BE2C (cell line): ENCODE results near the gene JAML.

Source experiments
- DNase-seq: peaks from one replicate; pipeline ENCODE4 v3.0.0-alpha.2; 2020
- H3K27me3 ChIP-seq: fragments of 250-450 bp; sonication (Bioruptor Pico); 2 replicates; pipeline ENCODE4 v1.5.1; 2020; ENCODE audit warnings: mild to moderate bottlenecking
- H3K36me3 ChIP-seq: fragments of 250-450 bp; sonication (Bioruptor Pico); 2 replicates; pipeline ENCODE4 v1.5.1; 2020; ENCODE audit warnings: mild to moderate bottlenecking
- H3K4me1 ChIP-seq: fragments of 250-450 bp; sonication (Bioruptor Pico); 2 replicates; pipeline ENCODE4 v1.5.1; 2020
- H3K4me3 ChIP-seq: 2 replicates; pipeline ENCODE4 v1.5.1; 2011; ENCODE audit warnings: low read depth, low read length
- H3K9me3 ChIP-seq: fragments of 250-450 bp; sonication (Bioruptor Pico); 2 replicates; pipeline ENCODE4 v1.5.1; 2020
- CTCF ChIP-seq: IDR thresholded peaks from 2 replicates; pipeline ENCODE4 v1.5.1; 2012; ENCODE audit warnings: mild to moderate bottlenecking, low read depth, low read length

The JAML gene

GRCh38 chr11:118243993-118244762 is 19.4 kb upstream of the JAML start:
- no peaks in the 10 kb centered on the region for H3K9me3 ChIP-seq
- no peaks in the 10 kb centered on the region for H3K36me3 ChIP-seq
- no peaks in the 10 kb centered on the region for H3K4me1 ChIP-seq
- peaks cover 93% of the 10 kb centered on the region for H3K27me3 ChIP-seq
- DNase-seq = no peak
- no peak for TF ChIP-seq CTCF
- H3K4me3 ChIP-seq = no peak overlapping the region

- peaks cover 92% of the 10 kb centered on the region for H3K27me3 ChIP-seq
- H3K4me1 ChIP-seq = no peaks in the 10 kb centered on the region
- no peaks in the 10 kb centered on the region for H3K9me3 ChIP-seq
- DNase-seq = no peak
- no peaks in the 10 kb centered on the region for H3K36me3 ChIP-seq
- TF ChIP-seq CTCF = no peak
- H3K4me3 ChIP-seq = no peak overlapping the region
Measured at GRCh38 chr11:118243161-118243560, 18.4 kb upstream of the JAML start.

- Histone ChIP-seq H3K36me3 (no peaks in the 10 kb centered on the region), H3K4me3 (no peak overlapping the region), H3K9me3 (no peaks in the 10 kb centered on the region), H3K27me3 (peaks cover 93% of the 10 kb centered on the region), H3K4me1 (no peaks in the 10 kb centered on the region)
- DNase-seq = no peak
- TF ChIP-seq CTCF = no peak
Measured at GRCh38 chr11:118241764-118242098, 16.9 kb upstream of the JAML start.

- DNase-seq = no peak
- no peak for TF ChIP-seq CTCF
- Histone ChIP-seq H3K9me3 (no peaks in the 10 kb centered on the region), H3K4me3 (no peak overlapping the region), H3K36me3 (no peaks in the 10 kb centered on the region), H3K27me3 (peaks cover 95% of the 10 kb centered on the region), H3K4me1 (no peaks in the 10 kb centered on the region)
Measured at GRCh38 chr11:118240999-118241763, 16.4 kb upstream of the JAML start.

GRCh38 chr11:118239509-118240205 is 14.8 kb upstream of the JAML start:
- Histone ChIP-seq H3K4me3 (no peak overlapping the region), H3K36me3 (no peaks in the 10 kb centered on the region), H3K9me3 (no peaks in the 10 kb centered on the region), H3K4me1 (no peaks in the 10 kb centered on the region), H3K27me3 (peaks cover 93% of the 10 kb centered on the region)
- TF ChIP-seq CTCF = no peak
- DNase-seq = no peak

- no peak for TF ChIP-seq CTCF
- Histone ChIP-seq H3K4me1 (no peaks in the 10 kb centered on the region), H3K4me3 (no peak overlapping the region), H3K27me3 (peaks cover 90% of the 10 kb centered on the region), H3K36me3 (no peaks in the 10 kb centered on the region), H3K9me3 (no peaks in the 10 kb centered on the region)
- no peak for DNase-seq
Measured at GRCh38 chr11:118238929-118239328, 14.1 kb upstream of the JAML start.
